Tibial nerve (tissue), 4 donors: Measurements from ENCODE around the gene ERF. TPM values are rescaled to one million over a fixed set of nuclear protein-coding genes. Genes with fewer than 3 reads are reported as not detected.

Experiments used
- DNase-seq, 2 donors: peaks; one replicate each; pipeline ENCODE4 v3.0.0-alpha.2; 2019; ENCODE audit warnings: low spot score in 2 of 2
- H3K27ac ChIP-seq, 4 donors: fragments of 200-600 bp; sonication (generic) in 3 of 4; one replicate each; pipeline ENCODE4 v1.5.1; 2017 to 2019; ENCODE audit warnings: mild to moderate bottlenecking in 1 of 4
- H3K27me3 ChIP-seq, 2 donors: fragments of 200-600 bp; sonication (generic) in 1 of 2; one replicate each; pipeline versions ENCODE4 v1.5.1 to v1.6.0; 2017 to 2019
- H3K36me3 ChIP-seq, 3 donors: fragments of 200-600 bp; sonication (generic); one replicate each; pipeline ENCODE4 v1.5.1; 2018 to 2019
- H3K4me1 ChIP-seq, 4 donors: fragments of 200-600 bp; sonication (generic) in 3 of 4; one replicate each; pipeline ENCODE4 v1.5.1; 2017 to 2019
- H3K4me3 ChIP-seq, 4 donors: fragments of 200-600 bp; sonication (generic) in 3 of 4; one replicate each; pipeline ENCODE4 v1.5.1; 2017 to 2019; ENCODE audit warnings: mild to moderate bottlenecking in 1 of 4, moderate library complexity in 1 of 4
- H3K9me3 ChIP-seq, 4 donors: fragments of 200-600 bp; sonication (generic) in 3 of 4; one replicate each; pipeline ENCODE4 v1.5.1; 2017 to 2019
- EP300 ChIP-seq, 2 donors: sonication (generic); formaldehyde crosslinking; IDR thresholded peaks; one replicate each; pipeline ENCODE4 v1.6.1; 2017; ENCODE audit warnings: antibody characterized with exemption in 2 of 2, mild to moderate bottlenecking in 1 of 2
- POLR2A ChIP-seq, 2 donors: fragments of 450-650 bp; IDR thresholded peaks; one replicate each; pipeline ENCODE4 v1.6.1; 2017; ENCODE audit warnings: antibody characterized with exemption in 2 of 2, mild to moderate bottlenecking in 2 of 2, moderate library complexity in 2 of 2
- WGBS, 2 donors: methylation state at CpG; one replicate each; pipeline ENCODE4 v1.1.5; 2018; 5-methylcytosine and 5-hydroxymethylcytosine counted together
- total RNA-seq, 4 donors: library from RNA; depleted of rRNA; stranded (reverse); fragments of >200 nt; gene quantifications; one replicate each; pipeline ENCODE4 v1.1.0, GENCODE V29; 2016
- TF ChIP-seq, protein P1 (sequence below), 5 experiments: fragments of 200-600 bp in 3 of 5; fragments of 450-650 bp in 2 of 5; sonication (generic) in 3 of 5; IDR thresholded peaks; one replicate each; pipeline ENCODE4 v1.5.1; 2016 to 2019; ENCODE audit warnings: antibody characterized with exemption in 5 of 5, mild to moderate bottlenecking in 3 of 5, moderate library complexity in 2 of 5

The ERF gene
- total RNA-seq, 4 donors from 2014 or later, result 30.4 to 42.6 (median 35.1) TPM

DNA sequence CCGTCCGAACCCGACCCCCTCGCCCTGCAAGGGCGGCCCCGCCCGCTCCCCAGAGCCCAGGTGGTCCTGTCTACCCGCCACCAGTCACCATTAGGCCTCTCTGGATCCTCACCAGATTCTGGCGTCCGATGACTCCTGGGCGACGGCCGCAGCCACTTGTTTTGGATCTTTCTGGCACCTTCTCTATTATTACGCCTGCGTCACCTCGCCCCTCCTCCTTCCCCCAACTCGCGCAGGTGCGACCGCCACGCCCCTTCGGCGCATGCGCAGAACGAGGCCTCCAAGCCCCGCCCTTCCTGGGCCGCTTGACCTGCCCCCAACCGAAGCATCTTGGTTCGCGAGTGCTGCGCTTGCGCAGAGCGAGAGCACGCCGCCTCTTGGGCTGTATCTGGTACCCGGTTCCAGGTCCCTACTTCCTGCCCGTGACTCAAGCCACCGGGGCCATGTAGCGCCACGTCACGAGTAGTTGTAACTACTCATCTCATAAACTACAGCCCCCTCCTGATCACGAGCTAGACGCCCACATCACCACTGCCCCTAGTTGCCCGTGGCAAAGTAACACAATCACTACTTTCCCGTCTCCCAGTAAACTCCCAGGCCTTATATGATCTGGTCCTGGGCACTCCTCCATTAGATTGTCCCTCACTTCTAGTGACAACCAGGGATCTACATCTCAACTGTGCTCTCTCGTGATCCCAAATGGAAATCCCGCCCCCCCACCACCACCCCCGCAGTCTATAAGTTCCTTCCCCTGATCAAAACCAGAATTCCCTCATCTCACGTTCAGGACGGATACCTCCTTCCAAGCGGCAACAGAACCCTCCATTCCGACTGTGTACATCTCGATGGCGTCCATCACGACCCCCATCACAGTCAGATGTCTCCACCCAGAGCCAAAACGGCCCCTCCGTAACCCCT is 37.1 kb downstream of the ERF start, which contains the start of gene DEDD2:
DEDD2 (minus strand) TSS at position 158 of the 918 bp plus-strand sequence. CDS start 670 bp downstream, outside the sequence.
- no peaks in the 10 kb centered on the region for H3K9me3 ChIP-seq
- peaks cover 0 to 63% (median 35%) of the 10 kb centered on the region in 4 donors for H3K4me1 ChIP-seq
- peak within 1 kb of the TSS; percentile 89 to 97 (median 94) for H3K27ac ChIP-seq
- TF ChIP-seq, protein P1, sequence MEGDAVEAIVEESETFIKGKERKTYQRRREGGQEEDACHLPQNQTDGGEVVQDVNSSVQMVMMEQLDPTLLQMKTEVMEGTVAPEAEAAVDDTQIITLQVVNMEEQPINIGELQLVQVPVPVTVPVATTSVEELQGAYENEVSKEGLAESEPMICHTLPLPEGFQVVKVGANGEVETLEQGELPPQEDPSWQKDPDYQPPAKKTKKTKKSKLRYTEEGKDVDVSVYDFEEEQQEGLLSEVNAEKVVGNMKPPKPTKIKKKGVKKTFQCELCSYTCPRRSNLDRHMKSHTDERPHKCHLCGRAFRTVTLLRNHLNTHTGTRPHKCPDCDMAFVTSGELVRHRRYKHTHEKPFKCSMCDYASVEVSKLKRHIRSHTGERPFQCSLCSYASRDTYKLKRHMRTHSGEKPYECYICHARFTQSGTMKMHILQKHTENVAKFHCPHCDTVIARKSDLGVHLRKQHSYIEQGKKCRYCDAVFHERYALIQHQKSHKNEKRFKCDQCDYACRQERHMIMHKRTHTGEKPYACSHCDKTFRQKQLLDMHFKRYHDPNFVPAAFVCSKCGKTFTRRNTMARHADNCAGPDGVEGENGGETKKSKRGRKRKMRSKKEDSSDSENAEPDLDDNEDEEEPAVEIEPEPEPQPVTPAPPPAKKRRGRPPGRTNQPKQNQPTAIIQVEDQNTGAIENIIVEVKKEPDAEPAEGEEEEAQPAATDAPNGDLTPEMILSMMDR (IDR thresholded peaks at IDR 0.05), result peak in 1 of 5 experiments; percentile 10
- peak; percentile 94 to 99 for TF ChIP-seq EP300 (IDR thresholded peaks at IDR 0.05)
- peak; percentile 33 to 84 for TF ChIP-seq POLR2A (IDR thresholded peaks at IDR 0.05)
- DNase-seq, result peak; percentile 94
- H3K27me3 ChIP-seq, result no peaks in the 10 kb centered on the region
- H3K4me3 ChIP-seq, result peak within 1 kb of the TSS; percentile 70 to 91 (median 80)
- WGBS, 2 donors, result 14 to 15% methylated on average over 55 to 57 of the region's 57 CpGs
- peaks cover 0 to 24% (median under 1%) of the 10 kb centered on the region in 3 donors for H3K36me3 ChIP-seq

DNA sequence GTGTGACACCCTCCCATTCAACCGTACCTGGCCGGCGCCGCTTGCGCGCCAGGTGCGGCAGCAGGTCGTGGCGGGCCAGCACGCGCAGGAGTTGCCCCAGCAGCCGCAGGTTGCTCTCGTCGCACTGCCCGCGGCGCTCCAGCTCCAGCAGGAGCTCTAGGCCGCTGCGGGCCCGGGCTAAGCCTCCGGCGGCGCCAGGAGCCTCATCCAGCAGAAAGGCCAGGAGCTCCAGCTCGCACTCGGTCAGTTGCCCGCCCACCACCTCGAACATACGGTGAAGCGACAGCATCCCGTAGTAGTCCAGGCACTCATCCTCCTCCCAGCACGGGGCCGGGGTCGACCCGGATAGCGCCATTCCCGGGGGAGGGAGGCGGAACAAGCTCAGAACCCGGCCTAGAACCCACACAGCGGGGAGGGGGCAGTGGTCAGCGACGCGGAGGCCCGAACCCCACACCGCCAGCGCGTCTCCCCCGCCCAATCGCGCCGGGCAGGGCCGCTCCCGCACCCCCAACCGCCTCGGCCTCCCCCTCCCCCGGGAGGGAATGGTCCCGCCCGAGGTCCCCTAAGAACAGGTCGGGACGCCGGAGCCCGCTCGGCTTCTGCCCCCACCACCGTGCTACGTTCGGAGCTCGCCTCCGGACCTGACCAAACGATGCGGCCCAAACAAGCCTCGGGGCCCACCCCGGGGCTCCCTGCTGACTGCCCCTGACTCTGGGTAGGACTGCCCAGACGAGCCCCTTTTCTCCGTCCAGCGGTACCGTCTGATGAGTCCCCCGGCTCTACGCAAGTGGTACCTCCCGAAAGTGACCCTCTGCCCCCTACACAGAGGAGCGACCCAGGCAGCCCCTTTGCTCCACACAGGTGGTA is 38.0 kb downstream of the ERF start:
- Histone ChIP-seq H3K4me1 (peaks cover 0 to 56% (median 35%) of the 10 kb centered on the region in 4 donors), H3K27me3 (no peaks in the 10 kb centered on the region), H3K4me3 (peak overlapping the region; percentile 70 to 91 (median 80)), H3K36me3 (peaks cover 0 to 32% (median 4%) of the 10 kb centered on the region in 3 donors), H3K9me3 (no peaks in the 10 kb centered on the region), H3K27ac (peak overlapping the region; percentile 89 to 97 (median 94))
- WGBS, 2 donors, result 0 to 4% methylated on average over 20 to 70 of the region's 79 CpGs
- DNase-seq, result no peak
- TF ChIP-seq, protein P1 (IDR thresholded peaks at IDR 0.05), result no peak
- no peak for TF ChIP-seq EP300 (IDR thresholded peaks at IDR 0.05)

DNA sequence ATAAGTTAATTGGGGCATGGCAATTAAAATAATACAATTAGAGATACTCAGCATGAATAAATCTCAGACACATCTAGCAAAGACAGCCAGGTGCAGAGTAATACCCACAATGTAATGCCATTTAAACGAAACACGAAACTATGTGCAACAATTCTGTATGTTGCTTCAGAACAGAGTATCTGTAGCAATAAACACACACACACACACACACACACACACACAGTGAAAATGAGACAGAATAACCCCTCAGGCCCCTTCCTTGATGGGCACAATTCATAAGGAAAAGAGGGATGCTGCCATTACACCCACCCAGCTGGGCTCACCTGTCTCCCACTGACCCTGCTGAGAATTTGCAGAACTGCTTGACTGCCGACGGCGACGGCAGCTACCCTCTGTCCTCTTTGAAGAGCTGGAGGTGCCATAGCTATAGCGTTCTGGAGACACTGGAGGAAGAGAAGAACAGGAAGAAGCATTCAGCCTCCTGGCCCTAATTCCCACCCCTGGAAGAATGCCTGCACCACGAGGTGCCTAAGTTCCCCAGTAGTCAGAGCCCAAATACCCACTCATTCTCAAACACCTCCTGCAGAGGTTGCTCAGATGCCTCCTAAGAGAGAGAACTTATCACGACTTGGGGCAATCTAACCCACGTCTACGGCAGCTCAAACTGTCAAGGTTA is 40.0 kb downstream of the ERF start:
- no peak overlapping the region for H3K27ac ChIP-seq
- peaks cover 0 to 41% (median 27%) of the 10 kb centered on the region in 4 donors for H3K4me1 ChIP-seq
- DNase-seq, result no peak
- H3K4me3 ChIP-seq, result no peak overlapping the region
- H3K27me3 ChIP-seq, result no peaks in the 10 kb centered on the region
- no peak for TF ChIP-seq EP300 (IDR thresholded peaks at IDR 0.05)
- TF ChIP-seq POLR2A (IDR thresholded peaks at IDR 0.05), result no peak
- TF ChIP-seq, protein P1 (IDR thresholded peaks at IDR 0.05), result no peak
- peaks cover 0 to 51% (median 9%) of the 10 kb centered on the region in 3 donors for H3K36me3 ChIP-seq
- 80 to 86% methylated on average over 11 of the region's 11 CpGs for WGBS, 2 donors
- H3K9me3 ChIP-seq, result no peaks in the 10 kb centered on the region

DNA sequence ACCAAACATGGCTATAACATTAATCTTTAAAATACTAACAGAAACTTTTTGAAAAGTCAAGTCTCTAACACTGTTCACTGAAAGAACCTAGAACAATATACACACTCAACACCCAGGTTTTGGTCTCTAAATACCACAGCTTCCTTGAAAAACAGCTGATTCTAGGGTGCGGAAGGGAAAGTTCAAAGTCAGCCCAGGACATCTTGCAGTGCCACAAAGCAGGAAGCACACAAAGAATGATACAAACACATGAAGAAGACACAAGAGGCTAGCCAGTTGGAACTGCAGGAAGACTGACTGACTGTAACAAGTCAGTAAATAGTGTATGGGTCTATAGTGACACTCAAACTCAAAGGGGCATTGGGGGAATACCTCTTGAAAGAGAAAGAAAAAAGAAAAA is 42.0 kb downstream of the ERF start:
- WGBS, 2 donors, result 64 to 91% methylated on average over 1 of the region's 1 CpG
- Histone ChIP-seq H3K27ac (no peak overlapping the region), H3K4me1 (peaks cover 0 to 22% (median 13%) of the 10 kb centered on the region in 4 donors), H3K36me3 (peaks cover 0 to 72% (median 18%) of the 10 kb centered on the region in 3 donors), H3K4me3 (no peak overlapping the region), H3K9me3 (no peaks in the 10 kb centered on the region), H3K27me3 (no peaks in the 10 kb centered on the region)
- DNase-seq, result no peak
- TF ChIP-seq EP300 (IDR thresholded peaks at IDR 0.05) (no peak), POLR2A (IDR thresholded peaks at IDR 0.05) (no peak)
- TF ChIP-seq, protein P1 (IDR thresholded peaks at IDR 0.05), result no peak
